GM21723 (cell line): ENCODE results near the gene EIF1AX.

ENCODE experiments used
- ATAC-seq: cut with Tn5 transposase; IDR thresholded peaks from one replicate; pipeline ENCODE4 v1.9.1; 2021; ENCODE audit warnings: mild to moderate bottlenecking, moderate library complexity; ENCODE audit not compliant: unreplicated experiment

Gene EIF1AX

GRCh38 chrX:20127440-20127839 lies 14.2 kb downstream of the EIF1AX start:
- peak; percentile 63 for ATAC-seq

- ATAC-seq = peak; percentile 59
These were observed 14.8 kb downstream of the EIF1AX start for GRCh38 chrX:20126833-20127232.

- no peak for ATAC-seq
These were observed 16.7 kb downstream of the EIF1AX start for GRCh38 chrX:20124964-20125363.

- no peak for ATAC-seq
These were observed 23.4 kb downstream of the EIF1AX start for GRCh38 chrX:20118065-20118824.

GRCh38 chrX:20116577-20117240 lies 24.9 kb downstream of the EIF1AX start, which contains the start of gene MAP7D2:
Gene MAP7D2 (minus strand): TSS chrX:20116907. CDS start chrX:20116879, 28 bp downstream.
- ATAC-seq = no peak

- ATAC-seq = no peak
These were observed 25.5 kb downstream of the EIF1AX start for GRCh38 chrX:20116087-20116576.

- no peak for ATAC-seq
These were observed 29.4 kb downstream of the EIF1AX start for GRCh38 chrX:20112022-20112774.

GRCh38 chrX:20111271-20111670 lies 30.4 kb downstream of the EIF1AX start:
- ATAC-seq = no peak

GRCh38 chrX:20101934-20102581 lies 39.6 kb downstream of the EIF1AX start:
- ATAC-seq = no peak

GRCh38 chrX:20091499-20091898 lies 50.1 kb downstream of the EIF1AX start:
- ATAC-seq = no peak

- no peak for ATAC-seq
These were observed 51.8 kb downstream of the EIF1AX start for GRCh38 chrX:20089845-20090244.

GRCh38 chrX:20080277-20080676 lies 61.4 kb downstream of the EIF1AX start:
- no peak for ATAC-seq
